ENCODE data around the gene PCAT6. TPM values are rescaled to one million over a fixed set of nuclear protein-coding genes. Genes with fewer than 3 reads are reported as not detected.

Gene PCAT6
- total RNA-seq, 6 experiments from 2014 or later, result 1.7 to 4.0 (median 1.8) TPM

GRCh38 chr1:202831906-202832305 is 21.2 kb downstream of the PCAT6 start:
- no peak overlapping the region for H3K27ac Mint-ChIP-seq
- no peaks in the 10 kb centered on the region for H3K36me3 Mint-ChIP-seq (ENCODE audit: low read depth)
- H3K9me3 Mint-ChIP-seq, result no peaks in the 10 kb centered on the region
- H3K4me1 Mint-ChIP-seq (ENCODE audit: low read depth), result no peaks in the 10 kb centered on the region
- no peak overlapping the region for H3K4me3 Mint-ChIP-seq
- no peak for TF ChIP-seq CTCF (IDR thresholded peaks at IDR 0.05)
- peaks cover 30% of the 10 kb centered on the region for H3K27me3 Mint-ChIP-seq (ENCODE audit: insufficient read depth)
- DNase-seq, result no peak

- Mint-ChIP-seq H3K4me1 (ENCODE audit: low read depth) (no peaks in the 10 kb centered on the region), H3K27ac (no peak overlapping the region), H3K4me3 (no peak overlapping the region), H3K36me3 (ENCODE audit: low read depth) (no peaks in the 10 kb centered on the region), H3K9me3 (no peaks in the 10 kb centered on the region), H3K27me3 (ENCODE audit: insufficient read depth) (peaks cover 43% of the 10 kb centered on the region)
- DNase-seq, result no peak
- TF ChIP-seq CTCF (IDR thresholded peaks at IDR 0.05), result no peak
Measured at GRCh38 chr1:202834771-202835547, 24.2 kb downstream of the PCAT6 start.

- TF ChIP-seq CTCF (IDR thresholded peaks at IDR 0.05), result no peak
- DNase-seq, result no peak
- H3K4me1 Mint-ChIP-seq (ENCODE audit: low read depth), result no peaks in the 10 kb centered on the region
- no peaks in the 10 kb centered on the region for H3K36me3 Mint-ChIP-seq (ENCODE audit: low read depth)
- H3K27me3 Mint-ChIP-seq (ENCODE audit: insufficient read depth), result peaks cover 43% of the 10 kb centered on the region
- no peak overlapping the region for H3K4me3 Mint-ChIP-seq
- no peaks in the 10 kb centered on the region for H3K9me3 Mint-ChIP-seq
- H3K27ac Mint-ChIP-seq, result no peak overlapping the region
Measured at GRCh38 chr1:202835548-202836072, 24.9 kb downstream of the PCAT6 start.

- Mint-ChIP-seq H3K36me3 (ENCODE audit: low read depth) (no peaks in the 10 kb centered on the region), H3K4me1 (ENCODE audit: low read depth) (no peaks in the 10 kb centered on the region), H3K9me3 (no peaks in the 10 kb centered on the region), H3K27me3 (ENCODE audit: insufficient read depth) (peaks cover 38% of the 10 kb centered on the region), H3K4me3 (no peak overlapping the region), H3K27ac (no peak overlapping the region)
- no peak for TF ChIP-seq CTCF (IDR thresholded peaks at IDR 0.05)
- DNase-seq, result no peak
Measured at GRCh38 chr1:202836623-202837403, 26.1 kb downstream of the PCAT6 start.

GRCh38 chr1:202837746-202838262 is 27.1 kb downstream of the PCAT6 start:
- no peak for TF ChIP-seq CTCF (IDR thresholded peaks at IDR 0.05)
- H3K9me3 Mint-ChIP-seq, result no peaks in the 10 kb centered on the region
- no peak for DNase-seq
- H3K27me3 Mint-ChIP-seq (ENCODE audit: insufficient read depth), result peaks cover 31% of the 10 kb centered on the region
- H3K4me3 Mint-ChIP-seq, result no peak overlapping the region
- no peaks in the 10 kb centered on the region for H3K4me1 Mint-ChIP-seq (ENCODE audit: low read depth)
- H3K27ac Mint-ChIP-seq, result no peak overlapping the region
- H3K36me3 Mint-ChIP-seq (ENCODE audit: low read depth), result no peaks in the 10 kb centered on the region
